Neural progenitor cell (in vitro differentiated cells): Measurements from ENCODE around the gene VSTM5.

Experiments
- CTCF ChIP-seq: fragments of 200-600 bp; sonication (generic); IDR thresholded peaks from 2 replicates; pipeline ENCODE4 v1.5.1; 2017; ENCODE audit warnings: antibody characterized with exemption, mild to moderate bottlenecking
- EZH2 ChIP-seq: fragments of 200-600 bp; sonication (generic); IDR thresholded peaks from 2 replicates; pipeline ENCODE4 v1.6.1; 2017; ENCODE audit warnings: antibody characterized with exemption, mild to moderate bottlenecking, moderate library complexity
- EZH2phosphoT487 ChIP-seq: fragments of 200-600 bp; sonication (generic); IDR thresholded peaks from 2 replicates; pipeline ENCODE4 v1.6.1; 2017; ENCODE audit warnings: antibody characterized with exemption

DNA sequence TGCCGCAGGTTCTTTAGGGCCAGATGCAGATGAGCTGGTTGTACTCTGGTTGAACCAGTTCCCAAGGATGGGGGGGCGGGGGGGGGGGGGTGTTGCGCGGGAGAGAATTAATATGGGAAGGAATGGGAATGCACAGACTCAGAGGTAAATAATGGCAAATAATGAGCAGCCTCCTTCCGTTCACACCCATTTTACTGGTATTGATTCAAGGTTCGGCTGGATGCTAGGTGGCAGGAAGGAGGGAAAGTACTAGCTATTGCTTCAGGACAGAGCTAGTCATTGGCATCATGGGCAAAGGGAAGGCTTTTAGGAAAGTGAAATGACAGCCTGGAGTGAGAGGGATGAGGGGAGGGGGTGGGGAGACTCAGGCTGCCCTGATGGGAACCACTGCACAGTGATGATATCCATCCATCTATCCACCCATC, at the start of gene VSTM5:
- TF ChIP-seq EZH2phosphoT487 (no peak), CTCF (no peak), EZH2 (no peak)
